Central memory CD8-positive, alpha-beta T cell (primary cell): ENCODE measurements around the gene ZNF318.
"Not testable (repeated sequence)": the region's sequence is repeated elsewhere in the genome, so short reads cannot be mapped to it uniquely, and the experiment has no call there.

Source experiments
- ATAC-seq: fragments of 150-1000 bp; cut with Tn5 transposase; replicated peaks from 2 replicates; pipeline ENCODE4 v1.10.0; 2022; ENCODE audit warnings: mild to moderate bottlenecking, moderate FRiP score, moderate number of reproducible peaks; ENCODE audit not compliant: poor library complexity, severe bottlenecking; ENCODE audit errors: extremely low read depth
- DNase-seq, 2 donors: peaks; one replicate each; pipeline ENCODE4 v3.0.0; 2021; ENCODE audit warnings: low spot score in 2 of 2
- H3K27ac Mint-ChIP-seq: one replicate; pipeline ENCODE4 v1.8.0; 2022; ENCODE audit warnings: low read depth, mild to moderate bottlenecking, moderate library complexity, mixed read lengths
- H3K27me3 Mint-ChIP-seq: one replicate; pipeline ENCODE4 v1.8.0; 2022; ENCODE audit warnings: mixed read lengths
- H3K36me3 Mint-ChIP-seq: one replicate; pipeline ENCODE4 v1.8.0; 2022; ENCODE audit warnings: mild to moderate bottlenecking, moderate library complexity, mixed read lengths; ENCODE audit not compliant: insufficient read depth
- H3K4me1 Mint-ChIP-seq: one replicate; pipeline ENCODE4 v1.8.0; 2022; ENCODE audit warnings: mixed read lengths
- H3K4me3 Mint-ChIP-seq: one replicate; pipeline ENCODE4 v1.8.0; 2022; ENCODE audit warnings: mild to moderate bottlenecking, moderate library complexity, mixed read lengths
- H3K9me3 Mint-ChIP-seq: one replicate; pipeline ENCODE4 v1.8.0; 2022; ENCODE audit warnings: mixed read lengths

The ZNF318 gene

DNA sequence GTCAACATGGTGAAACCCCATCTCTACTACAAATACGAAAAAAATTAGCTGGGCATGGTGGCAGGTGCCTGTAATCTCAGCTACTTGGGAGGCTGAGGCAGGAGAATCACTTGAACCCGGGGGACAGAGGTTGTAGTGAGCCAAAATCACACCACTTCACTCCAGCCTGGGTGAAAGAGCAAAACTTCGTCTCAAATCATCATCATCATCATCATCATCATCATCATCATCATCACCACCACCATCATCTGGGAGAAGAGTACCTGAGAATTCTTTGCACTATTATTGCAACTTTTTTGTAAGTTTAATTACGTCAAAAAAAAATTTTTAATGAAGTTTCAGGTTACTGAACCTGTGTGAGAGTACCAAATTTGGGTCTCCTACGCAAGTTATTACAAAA is 17.5 kb downstream of the ZNF318 start:
- not testable (repeated sequence) for H3K27me3 Mint-ChIP-seq, H3K4me3 Mint-ChIP-seq, ATAC-seq, H3K9me3 Mint-ChIP-seq, H3K27ac Mint-ChIP-seq, DNase-seq
- Mint-ChIP-seq H3K4me1 (peaks cover 12% of the 10 kb centered on the region), H3K36me3 (peaks cover 47% of the 10 kb centered on the region)

DNA sequence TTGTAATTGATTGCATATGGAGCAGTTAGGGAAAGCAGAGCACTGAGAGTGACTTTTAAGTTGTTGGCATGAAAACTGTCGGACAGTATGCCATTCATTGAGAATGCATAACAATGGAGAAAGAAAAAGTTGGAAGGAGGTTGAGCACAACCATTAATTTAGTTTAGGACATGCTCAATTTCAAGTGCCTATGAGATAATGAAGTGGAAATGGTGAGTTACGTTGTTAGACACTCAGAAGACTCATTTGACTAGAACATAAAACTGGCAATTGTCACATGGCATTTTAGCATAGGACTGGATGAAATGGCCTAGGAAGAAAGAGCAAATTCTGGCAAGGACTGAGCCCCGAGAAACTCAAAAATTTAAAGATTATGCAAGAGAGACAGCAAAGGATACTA is 22.0 kb downstream of the ZNF318 start:
- no peak overlapping the region for H3K27ac Mint-ChIP-seq
- DNase-seq (no peak), ATAC-seq (no peak)
- H3K27me3 Mint-ChIP-seq = no peaks in the 10 kb centered on the region
- H3K4me1 Mint-ChIP-seq = peaks cover 6% of the 10 kb centered on the region
- H3K9me3 Mint-ChIP-seq = no peaks in the 10 kb centered on the region
- peaks cover 46% of the 10 kb centered on the region for H3K36me3 Mint-ChIP-seq
- H3K4me3 Mint-ChIP-seq = no peak overlapping the region

DNA sequence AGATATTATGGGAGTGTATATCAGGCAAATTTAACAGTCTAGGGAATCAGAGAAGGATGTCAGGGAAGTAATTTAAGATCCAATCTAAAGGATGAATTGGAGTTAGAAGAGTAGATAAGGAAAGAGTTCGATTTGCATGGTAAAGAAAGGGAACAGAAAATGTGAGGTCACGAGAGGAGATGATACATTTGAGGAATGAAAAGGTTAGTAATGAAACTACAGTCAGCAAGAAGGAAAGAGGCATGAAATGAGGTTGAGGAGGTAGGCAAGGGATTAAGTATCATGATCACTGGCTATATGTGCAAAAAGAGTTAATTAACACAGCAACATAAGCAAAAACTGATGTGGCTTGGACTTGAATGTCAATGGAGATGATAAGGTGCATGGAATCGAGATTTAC is 22.4 kb downstream of the ZNF318 start:
- H3K4me3 Mint-ChIP-seq = no peak overlapping the region
- no peak overlapping the region for H3K27ac Mint-ChIP-seq
- peaks cover 6% of the 10 kb centered on the region for H3K4me1 Mint-ChIP-seq
- H3K36me3 Mint-ChIP-seq = peaks cover 45% of the 10 kb centered on the region
- ATAC-seq (no peak), DNase-seq (no peak)
- H3K27me3 Mint-ChIP-seq = no peaks in the 10 kb centered on the region
- no peaks in the 10 kb centered on the region for H3K9me3 Mint-ChIP-seq

DNA sequence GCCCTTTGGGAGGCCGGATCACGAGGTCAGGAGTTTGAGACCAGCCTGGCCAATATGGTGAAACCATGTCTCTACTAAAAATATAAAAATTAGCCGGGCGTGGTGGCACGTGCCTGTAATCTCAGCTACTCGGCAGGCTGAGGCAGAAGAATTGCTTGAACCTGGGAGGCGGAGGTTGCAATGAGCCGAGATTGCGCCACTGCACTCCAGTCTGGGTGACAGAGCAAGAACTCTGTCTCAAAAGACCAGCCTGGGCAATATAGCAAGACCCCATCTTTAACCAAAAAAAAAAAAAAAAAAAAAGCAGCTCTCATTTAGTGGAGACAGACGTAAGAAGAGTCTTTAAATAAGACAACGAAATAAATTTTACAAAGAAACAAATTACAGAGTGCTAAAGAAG is 23.2 kb downstream of the ZNF318 start:
- H3K36me3 Mint-ChIP-seq = peaks cover 44% of the 10 kb centered on the region
- DNase-seq, H3K9me3 Mint-ChIP-seq, ATAC-seq, H3K27me3 Mint-ChIP-seq, H3K4me1 Mint-ChIP-seq, H3K27ac Mint-ChIP-seq, H3K4me3 Mint-ChIP-seq: not testable (repeated sequence)

DNA sequence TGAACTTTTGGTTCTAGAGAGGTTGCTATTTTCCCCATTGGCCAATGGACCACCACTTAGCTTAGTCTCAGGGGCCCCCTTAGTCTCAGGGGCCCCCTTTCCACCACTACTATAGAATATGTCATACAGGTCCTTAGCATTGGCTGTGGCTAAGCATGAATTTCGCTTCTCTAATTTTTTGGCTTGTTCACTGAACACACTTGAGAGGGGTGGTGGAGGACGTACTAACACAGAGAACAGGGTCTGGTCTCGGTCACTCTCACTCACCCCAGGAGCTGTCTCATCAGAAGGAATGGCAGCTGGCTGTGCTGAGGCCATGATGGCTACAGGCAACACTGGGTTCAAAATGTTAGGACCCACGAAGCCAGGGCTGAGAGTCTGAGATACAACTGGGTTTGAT is 30.3 kb downstream of the ZNF318 start:
- ATAC-seq (no peak), DNase-seq (no peak)
- no peaks in the 10 kb centered on the region for H3K27me3 Mint-ChIP-seq
- no peak overlapping the region for H3K4me3 Mint-ChIP-seq
- no peak overlapping the region for H3K27ac Mint-ChIP-seq
- H3K4me1 Mint-ChIP-seq = peaks cover 6% of the 10 kb centered on the region
- H3K9me3 Mint-ChIP-seq = no peaks in the 10 kb centered on the region
- H3K36me3 Mint-ChIP-seq = peaks cover 45% of the 10 kb centered on the region

DNA sequence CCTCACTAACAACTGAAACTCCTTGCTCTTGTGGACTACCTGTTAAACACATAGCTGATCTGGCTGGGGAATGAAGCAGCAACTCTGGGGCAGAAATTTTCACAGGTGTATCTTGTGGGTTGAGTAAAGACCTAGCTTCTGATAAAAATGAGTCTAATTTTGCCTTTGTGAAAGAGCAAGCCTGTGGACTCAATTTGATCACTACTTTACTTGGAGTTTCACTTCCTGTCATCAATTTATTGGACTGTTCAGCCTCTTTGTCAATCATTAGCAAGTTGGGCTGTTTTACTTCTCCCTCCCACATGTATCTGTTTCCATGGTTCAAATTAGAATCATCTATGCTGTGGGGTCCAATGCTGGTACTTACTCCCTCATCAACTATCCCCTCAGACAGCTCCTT is 31.2 kb downstream of the ZNF318 start:
- H3K4me3 Mint-ChIP-seq = no peak overlapping the region

DNA sequence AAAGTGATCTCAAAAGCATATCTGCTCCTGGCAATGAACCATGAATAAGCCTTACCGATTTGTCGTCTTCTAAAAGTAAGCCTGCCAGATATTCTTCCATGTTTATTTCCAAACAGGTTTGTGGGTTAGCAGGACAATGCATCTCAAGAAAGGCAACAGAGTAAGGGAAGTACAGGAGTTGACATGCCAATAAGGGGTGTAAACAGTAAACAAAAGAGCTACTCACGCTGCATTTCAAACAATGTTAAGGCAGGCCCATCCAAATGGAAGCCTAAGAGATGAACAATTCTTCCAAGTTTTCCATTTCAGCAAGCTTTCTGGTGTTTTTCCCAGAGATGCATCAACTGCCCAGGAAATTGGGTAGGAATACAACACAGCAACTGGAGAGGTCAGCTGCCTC is 33.1 kb downstream of the ZNF318 start:
- no peak for ATAC-seq
- no peak for DNase-seq
- no peak overlapping the region for H3K4me3 Mint-ChIP-seq
- H3K9me3 Mint-ChIP-seq = no peaks in the 10 kb centered on the region
- H3K27ac Mint-ChIP-seq = no peak overlapping the region
- peaks cover 16% of the 10 kb centered on the region for H3K4me1 Mint-ChIP-seq
- H3K27me3 Mint-ChIP-seq = no peaks in the 10 kb centered on the region
- peaks cover 32% of the 10 kb centered on the region for H3K36me3 Mint-ChIP-seq

More for the DNA sequence above, 31.2 kb downstream of the ZNF318 start:
- peak overlapping the region; percentile 39 for H3K27ac Mint-ChIP-seq
- peaks cover 44% of the 10 kb centered on the region for H3K36me3 Mint-ChIP-seq
- no peaks in the 10 kb centered on the region for H3K9me3 Mint-ChIP-seq
- peaks cover 6% of the 10 kb centered on the region for H3K4me1 Mint-ChIP-seq
- DNase-seq = no peak
- no peak for ATAC-seq
- no peaks in the 10 kb centered on the region for H3K27me3 Mint-ChIP-seq

DNA sequence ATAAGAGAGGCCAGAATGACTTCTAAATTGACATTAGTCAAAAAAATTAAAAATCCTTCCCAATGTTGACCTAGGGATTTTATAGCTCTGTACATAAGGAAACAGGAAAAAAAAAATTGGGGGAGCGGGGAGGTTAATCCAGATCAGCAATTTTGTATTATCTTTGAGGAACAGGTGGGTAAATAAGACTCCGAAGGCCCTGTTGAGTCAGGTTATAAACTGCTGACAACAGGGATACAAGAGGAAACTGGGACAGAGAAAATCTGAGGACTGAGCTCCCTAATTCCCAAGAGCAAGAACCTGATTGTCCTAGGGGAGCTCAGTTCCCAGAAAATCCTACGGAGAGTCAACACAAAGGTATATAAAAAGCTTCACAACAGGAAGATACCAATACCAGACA is 34.0 kb downstream of the ZNF318 start:
- Mint-ChIP-seq H3K36me3 (peaks cover 27% of the 10 kb centered on the region), H3K27ac (no peak overlapping the region)

DNA sequence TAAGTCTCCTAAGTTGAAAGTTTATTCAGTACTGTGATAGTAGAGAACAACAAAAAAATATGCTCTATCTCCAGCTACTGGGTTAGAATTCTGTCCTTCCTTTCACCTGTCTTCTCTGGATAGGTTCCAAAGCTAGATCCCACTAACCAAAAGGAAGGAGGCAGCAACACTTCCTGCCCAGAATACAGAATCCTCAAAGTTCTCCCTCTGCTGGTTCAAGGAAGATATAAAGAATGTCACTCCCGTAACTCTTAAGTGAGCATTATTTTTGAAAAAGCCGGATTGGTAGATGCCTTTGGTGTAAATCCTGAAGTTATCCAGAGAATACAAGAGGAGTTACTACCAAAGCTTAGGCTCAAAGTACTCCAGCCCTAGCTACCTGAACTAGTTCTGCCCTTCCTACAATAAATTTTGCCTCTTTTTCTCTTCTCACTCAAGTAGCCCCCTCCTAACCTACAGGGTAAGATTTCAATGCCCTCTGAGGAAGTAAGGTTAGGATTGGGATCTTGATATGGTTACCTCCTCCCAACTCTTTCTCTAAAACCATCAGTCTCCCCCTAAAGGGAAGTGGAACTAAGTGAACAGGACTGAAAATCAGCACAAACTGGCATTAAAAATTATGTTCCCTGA is 34.9 kb downstream of the ZNF318 start:
- Mint-ChIP-seq H3K4me1 (peaks cover 18% of the 10 kb centered on the region), H3K27ac (peak overlapping the region; percentile 19), H3K36me3 (peaks cover 19% of the 10 kb centered on the region), H3K4me3 (no peak overlapping the region), H3K27me3 (no peaks in the 10 kb centered on the region), H3K9me3 (no peaks in the 10 kb centered on the region)
- no peak for ATAC-seq
- DNase-seq = no peak

More for the DNA sequence above, 34.0 kb downstream of the ZNF318 start:
- ATAC-seq (no peak), DNase-seq (no peak)
- Mint-ChIP-seq H3K9me3 (no peaks in the 10 kb centered on the region), H3K27me3 (no peaks in the 10 kb centered on the region), H3K4me1 (peaks cover 20% of the 10 kb centered on the region), H3K4me3 (no peak overlapping the region)

DNA sequence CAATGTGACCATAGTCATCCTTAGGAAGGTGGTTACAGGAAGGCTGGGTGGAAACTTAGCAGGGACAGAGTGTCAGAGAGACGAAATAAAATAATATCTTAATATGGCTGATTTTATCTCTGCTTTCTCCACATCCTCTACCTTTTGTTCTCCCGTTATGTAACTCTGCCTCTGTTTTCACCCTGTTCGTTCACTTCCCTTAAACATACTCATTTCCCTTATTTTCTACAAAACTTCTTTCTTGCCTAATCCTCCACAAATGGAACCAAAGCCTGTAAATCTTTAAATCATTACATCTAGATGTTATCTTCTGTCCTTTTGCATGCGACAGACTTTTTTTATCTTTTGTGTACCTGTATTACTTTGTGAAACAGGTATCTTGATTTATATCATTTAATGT is 37.6 kb downstream of the ZNF318 start:
- no peak overlapping the region for H3K27ac Mint-ChIP-seq
- H3K36me3 Mint-ChIP-seq = peaks cover 8% of the 10 kb centered on the region
- H3K4me3 Mint-ChIP-seq = no peak overlapping the region
- no peaks in the 10 kb centered on the region for H3K27me3 Mint-ChIP-seq
- H3K4me1 Mint-ChIP-seq = peaks cover 13% of the 10 kb centered on the region
- DNase-seq = no peak
- no peak for ATAC-seq
- H3K9me3 Mint-ChIP-seq = no peaks in the 10 kb centered on the region

DNA sequence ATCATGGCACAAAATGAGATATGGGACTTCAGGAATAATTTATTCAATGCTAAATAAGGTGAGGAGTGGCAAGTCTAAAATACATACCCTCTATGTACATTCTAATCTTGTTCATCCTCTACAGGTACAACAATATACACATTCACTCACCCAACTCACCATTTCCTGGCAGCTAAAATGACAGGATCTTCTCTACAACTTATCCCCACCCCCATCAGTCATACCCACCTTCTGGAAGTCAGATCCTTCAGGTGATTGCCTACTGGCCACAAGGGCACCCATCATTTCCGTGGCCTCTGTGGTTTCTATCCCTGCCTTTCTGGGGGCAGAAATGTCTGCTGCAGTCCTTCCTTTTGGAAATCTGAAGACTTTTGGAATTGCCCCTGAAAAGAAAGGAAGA is 38.0 kb downstream of the ZNF318 start:
- no peak overlapping the region for H3K27ac Mint-ChIP-seq
- no peak for ATAC-seq
- no peaks in the 10 kb centered on the region for H3K27me3 Mint-ChIP-seq
- peaks cover 13% of the 10 kb centered on the region for H3K4me1 Mint-ChIP-seq
- peaks cover 8% of the 10 kb centered on the region for H3K36me3 Mint-ChIP-seq
- H3K9me3 Mint-ChIP-seq = no peaks in the 10 kb centered on the region
- no peak for DNase-seq
- no peak overlapping the region for H3K4me3 Mint-ChIP-seq

DNA sequence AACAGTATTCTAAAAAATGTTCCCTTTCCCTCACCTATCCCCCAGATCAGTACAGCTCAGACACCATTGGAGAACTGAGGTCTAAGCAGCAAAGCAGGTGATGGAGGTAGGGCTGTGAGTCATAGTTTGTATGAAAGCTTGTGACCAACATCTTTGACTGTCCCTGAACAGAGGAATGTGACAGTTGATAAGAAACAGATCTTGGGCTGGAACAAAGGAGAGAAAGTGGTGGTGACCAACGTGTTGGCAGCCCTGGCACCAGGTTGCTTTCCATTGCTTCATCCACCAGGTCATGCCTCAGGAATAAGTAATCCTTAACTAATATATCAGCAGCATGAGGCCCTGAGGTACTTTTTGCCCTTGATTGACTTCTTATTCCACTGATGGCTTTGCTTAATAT is 40.9 kb downstream of the ZNF318 start:
- peaks cover 10% of the 10 kb centered on the region for H3K36me3 Mint-ChIP-seq
- DNase-seq (no peak), ATAC-seq (no peak)
- H3K27me3 Mint-ChIP-seq = no peaks in the 10 kb centered on the region
- no peak overlapping the region for H3K27ac Mint-ChIP-seq
- H3K4me3 Mint-ChIP-seq = no peak overlapping the region
- no peaks in the 10 kb centered on the region for H3K9me3 Mint-ChIP-seq
- peaks cover 13% of the 10 kb centered on the region for H3K4me1 Mint-ChIP-seq

DNA sequence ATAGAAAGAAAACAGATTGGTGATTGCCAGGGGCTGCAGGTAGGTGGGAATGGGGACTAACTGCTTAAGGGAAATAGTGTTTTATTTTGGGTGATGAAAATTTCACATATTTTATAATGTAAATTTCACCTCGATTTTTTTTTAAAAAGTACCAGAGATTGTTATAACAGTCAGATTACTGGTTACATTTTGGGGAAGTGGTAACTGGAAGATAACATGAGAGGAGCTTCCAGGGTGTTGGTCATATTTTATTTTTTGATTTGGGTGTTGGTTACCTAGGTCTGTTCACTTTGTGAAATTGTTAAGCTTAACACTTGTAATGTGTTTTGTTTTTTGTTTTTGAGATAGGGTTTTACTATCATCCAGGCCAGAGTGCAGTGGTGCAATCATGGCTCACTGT is 43.6 kb downstream of the ZNF318 start:
- Mint-ChIP-seq H3K36me3 (peaks cover 6% of the 10 kb centered on the region), H3K27me3 (no peaks in the 10 kb centered on the region), H3K4me3 (no peak overlapping the region), H3K27ac (no peak overlapping the region), H3K9me3 (no peaks in the 10 kb centered on the region), H3K4me1 (no peaks in the 10 kb centered on the region)
- DNase-seq (no peak), ATAC-seq (no peak)

DNA sequence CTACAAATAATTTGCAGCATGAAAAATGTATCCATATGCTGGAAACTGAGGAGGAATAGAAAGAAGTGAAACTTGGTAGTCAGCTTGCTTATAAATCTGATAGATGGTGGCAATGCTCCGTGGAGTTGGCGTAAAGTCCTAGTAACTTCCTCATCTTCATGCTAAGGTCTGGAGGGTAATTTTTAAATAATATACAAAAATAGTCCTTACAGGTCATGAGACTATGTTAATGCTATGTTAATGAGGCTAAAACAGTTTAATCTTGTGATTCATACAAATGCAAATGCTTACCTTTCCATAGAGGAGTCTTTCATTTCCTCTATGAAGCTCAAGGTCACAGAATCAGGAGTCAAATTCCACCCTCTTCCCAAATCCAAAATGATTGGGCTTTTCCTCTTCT is 51.4 kb downstream of the ZNF318 start:
- H3K36me3 Mint-ChIP-seq = peaks cover 2% of the 10 kb centered on the region
- ATAC-seq (no peak), DNase-seq (no peak)
- no peak overlapping the region for H3K27ac Mint-ChIP-seq
- no peaks in the 10 kb centered on the region for H3K9me3 Mint-ChIP-seq
- H3K4me3 Mint-ChIP-seq = no peak overlapping the region
- H3K27me3 Mint-ChIP-seq = no peaks in the 10 kb centered on the region
- no peaks in the 10 kb centered on the region for H3K4me1 Mint-ChIP-seq
